HG03521 (cell line): ENCODE measurements around the gene PDGFC.

Source experiments
- ATAC-seq: cut with Tn5 transposase; IDR thresholded peaks from one replicate; pipeline ENCODE4 v1.9.1; 2021; ENCODE audit warnings: mild to moderate bottlenecking, moderate library complexity; ENCODE audit not compliant: unreplicated experiment

Gene PDGFC

DNA sequence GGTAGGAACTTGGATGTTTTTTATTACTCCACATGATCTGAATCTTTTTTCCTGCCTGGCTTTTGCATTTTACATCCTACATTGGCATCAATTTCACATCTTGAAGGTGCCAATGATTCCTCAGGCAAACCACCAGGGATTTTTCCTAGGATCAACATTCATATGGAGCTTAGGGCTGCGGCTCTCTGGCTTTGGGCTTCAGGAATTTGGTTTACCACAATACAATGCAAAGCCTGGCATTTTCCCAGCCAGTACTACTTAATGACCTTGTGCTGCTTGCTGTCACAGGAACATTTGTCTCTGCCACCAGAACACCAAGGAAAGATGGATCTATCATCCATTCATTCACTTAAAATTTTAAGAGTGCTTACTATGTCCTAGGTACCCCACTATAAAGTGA lies 180.7 kb downstream of the PDGFC start:
- no peak for ATAC-seq

GRCh38 chr4:156788782-156789181 lies 182.8 kb downstream of the PDGFC start:
- no peak for ATAC-seq

DNA sequence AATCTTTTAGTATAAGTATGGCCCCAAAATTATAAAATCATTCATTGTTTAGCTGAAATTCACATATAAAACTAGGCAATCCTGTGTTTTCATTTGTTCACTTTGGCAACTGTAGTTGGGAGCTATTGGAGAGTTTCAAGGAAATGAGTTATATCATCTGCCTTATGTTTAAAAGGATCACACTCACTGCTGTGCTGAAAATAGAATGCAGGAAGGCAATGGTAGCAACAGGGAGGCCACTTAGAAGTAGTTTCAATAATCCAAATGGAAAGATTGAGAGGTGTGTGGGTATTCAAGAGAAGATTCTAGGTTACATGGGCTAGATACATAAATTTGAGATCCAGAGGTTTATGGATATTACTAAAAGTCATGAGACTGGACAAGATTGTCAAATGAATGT lies 184.9 kb downstream of the PDGFC start:
- no peak for ATAC-seq

DNA sequence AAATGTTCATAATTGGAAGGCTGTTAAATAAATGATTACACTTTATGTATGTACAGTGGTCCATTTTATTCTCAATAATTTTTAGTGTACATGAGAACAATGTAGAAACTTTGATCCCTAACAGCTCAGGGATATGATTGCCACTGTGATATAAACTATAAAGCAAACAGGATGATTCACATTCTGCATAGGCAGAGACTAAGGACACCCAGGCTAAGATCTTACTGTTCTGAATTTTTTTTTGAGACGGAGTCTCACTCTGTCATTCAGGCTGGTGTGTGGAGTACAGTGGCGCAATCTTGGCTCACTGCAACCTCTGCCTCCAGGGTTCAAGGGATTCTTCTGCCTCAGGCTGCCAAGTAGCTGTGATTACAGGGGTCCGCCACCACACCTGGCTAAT lies 186.6 kb downstream of the PDGFC start:
- ATAC-seq, result no peak

DNA sequence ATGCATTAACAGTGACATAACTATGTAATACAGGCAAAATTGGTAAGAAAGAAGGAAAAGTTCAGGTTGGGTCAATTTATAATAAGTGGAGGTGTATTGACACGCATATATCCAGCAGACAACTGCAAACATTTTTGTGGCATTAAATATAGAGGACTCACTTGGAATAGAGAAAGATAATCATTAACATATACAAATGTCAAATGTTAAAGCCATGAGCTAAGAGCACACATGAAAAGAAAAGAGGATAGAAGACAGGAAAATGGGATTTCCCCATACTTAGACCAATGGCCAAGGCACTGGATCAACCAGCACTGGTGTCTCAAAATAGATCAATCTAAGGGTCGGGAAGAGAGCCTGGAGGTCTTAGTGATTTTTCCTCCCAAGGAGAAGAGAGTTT lies 187.6 kb downstream of the PDGFC start:
- no peak for ATAC-seq

GRCh38 chr4:156782491-156782890 lies 189.1 kb downstream of the PDGFC start:
- no peak for ATAC-seq

DNA sequence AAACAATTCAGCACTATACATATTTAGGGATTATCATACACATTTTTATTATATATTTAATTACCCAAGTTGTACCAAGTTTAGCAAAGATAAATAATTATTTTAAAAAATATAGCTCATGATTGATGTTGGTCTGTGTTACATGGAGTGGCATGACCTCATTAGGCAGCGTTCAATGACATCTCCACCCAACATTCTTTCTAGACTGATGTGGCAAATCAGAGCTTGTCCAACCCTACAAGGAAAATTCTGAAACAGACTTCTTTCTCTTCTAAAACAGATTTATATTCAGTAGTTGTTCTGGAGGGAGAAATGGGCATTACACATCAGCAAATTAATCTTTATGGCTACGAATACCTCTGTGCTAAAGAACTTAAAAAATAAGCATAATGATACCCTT lies 189.7 kb downstream of the PDGFC start:
- ATAC-seq, result no peak

GRCh38 chr4:156779774-156780173 lies 191.8 kb downstream of the PDGFC start:
- no peak for ATAC-seq

- ATAC-seq, result no peak
These were observed 192.6 kb downstream of the PDGFC start for GRCh38 chr4:156779042-156779441.

GRCh38 chr4:156778606-156779005 lies 193.0 kb downstream of the PDGFC start:
- ATAC-seq, result no peak

- no peak for ATAC-seq
These were observed 193.5 kb downstream of the PDGFC start for GRCh38 chr4:156778093-156778492.

DNA sequence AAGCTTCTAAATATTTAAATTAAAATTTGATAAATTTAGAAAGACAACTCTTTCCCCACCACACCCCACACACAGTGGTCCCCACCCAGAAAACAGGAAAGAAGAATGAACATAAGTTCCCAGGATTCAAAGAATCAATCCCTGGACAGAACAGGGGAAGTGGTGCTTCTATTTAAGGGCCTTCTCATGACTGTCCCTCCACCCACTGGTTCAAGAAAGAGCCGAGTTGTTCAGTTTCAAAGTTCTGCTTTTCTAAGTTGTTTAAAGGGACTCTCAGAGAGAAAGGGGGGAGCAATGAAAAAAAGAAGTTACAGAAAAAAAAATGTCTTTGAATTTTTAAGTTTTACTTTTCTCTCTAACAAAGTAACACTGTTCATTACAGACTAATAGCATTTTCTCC lies 195.8 kb downstream of the PDGFC start:
- ATAC-seq, result no peak

DNA sequence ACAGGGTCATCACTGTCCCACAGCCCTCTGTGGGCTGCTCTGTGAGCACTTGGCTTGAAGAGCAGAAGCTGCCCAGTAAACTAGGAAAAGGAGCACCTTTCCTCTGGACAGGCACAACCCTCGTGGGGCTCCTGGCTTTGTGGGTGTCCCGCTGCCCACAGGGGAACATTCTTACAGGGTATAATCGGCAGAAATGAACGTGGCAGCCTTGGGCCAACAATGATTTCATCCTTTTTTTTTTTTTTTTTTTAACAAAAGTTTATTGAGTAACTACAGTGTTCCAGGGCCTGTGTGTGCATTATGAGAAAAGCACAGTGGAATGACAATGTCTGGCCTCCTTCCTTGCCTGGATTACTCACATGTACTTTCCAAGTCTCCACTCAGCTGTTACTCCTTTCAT lies 197.2 kb downstream of the PDGFC start:
- no peak for ATAC-seq

- ATAC-seq, result no peak
These were observed 197.8 kb downstream of the PDGFC start for GRCh38 chr4:156773648-156774357.

GRCh38 chr4:156771171-156771837 lies 200.3 kb downstream of the PDGFC start:
- no peak for ATAC-seq

DNA sequence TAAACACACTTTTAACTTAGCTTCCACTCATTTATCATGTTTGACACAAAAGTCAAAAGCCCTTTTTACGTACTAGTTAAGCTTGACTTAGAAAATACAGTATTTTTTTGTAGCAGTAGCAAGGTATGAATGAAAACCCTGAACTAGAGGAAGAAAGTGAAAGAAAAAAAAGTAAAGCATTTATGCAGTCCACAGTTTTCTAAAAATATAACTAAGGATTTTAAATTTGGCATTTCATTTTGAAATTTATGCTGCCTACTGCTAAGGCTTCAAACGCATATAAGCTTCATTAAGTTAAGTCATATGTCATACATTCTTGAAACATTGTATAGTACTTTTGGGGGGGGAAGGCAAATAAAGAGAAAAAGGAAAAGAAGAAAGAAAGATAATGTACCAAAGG lies 201.5 kb downstream of the PDGFC start:
- ATAC-seq, result no peak

DNA sequence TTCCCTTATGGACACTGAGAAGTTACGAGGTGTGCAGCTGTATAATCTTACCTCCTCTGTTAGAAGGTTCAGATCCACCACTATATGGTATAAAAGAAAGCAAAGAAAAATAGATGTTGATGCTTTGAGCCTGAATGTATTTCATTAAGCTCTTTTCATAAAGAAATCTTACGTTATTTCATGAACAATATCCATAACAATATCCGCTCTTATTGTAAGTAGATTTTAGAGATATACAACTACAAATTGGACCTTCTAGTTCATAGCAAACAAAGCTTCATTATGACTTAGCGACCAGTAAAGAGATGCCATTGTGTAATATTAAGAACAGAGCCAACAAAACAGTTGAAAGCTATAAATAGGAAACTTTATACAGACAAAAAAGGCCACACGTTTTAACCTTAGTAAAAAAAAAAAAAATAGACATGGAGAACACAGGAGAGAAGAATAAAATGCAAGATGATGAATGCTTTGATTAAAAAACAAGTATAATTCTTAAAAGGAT lies 203.6 kb downstream of the PDGFC start:
- ATAC-seq, result no peak

- ATAC-seq, result no peak
These were observed 204.8 kb downstream of the PDGFC start for GRCh38 chr4:156766846-156767245.

DNA sequence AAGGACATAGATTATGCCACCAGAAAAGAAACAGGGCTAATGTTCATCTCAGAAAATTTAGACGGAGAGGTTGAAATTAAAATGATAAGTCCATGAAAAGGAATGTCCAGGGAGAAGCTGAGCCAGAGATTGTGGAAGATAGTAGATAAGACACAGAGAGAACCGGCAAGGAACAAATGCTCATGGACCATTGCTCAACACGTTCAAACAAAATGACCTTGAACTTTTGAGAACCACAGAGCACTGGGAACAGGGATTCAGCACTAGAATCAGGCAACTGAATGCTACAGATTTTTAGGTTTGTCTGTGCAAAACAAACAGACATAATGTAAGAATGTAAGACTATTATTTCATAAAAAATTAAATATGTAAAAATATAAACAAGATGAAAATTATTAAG lies 206.3 kb downstream of the PDGFC start:
- ATAC-seq, result no peak

DNA sequence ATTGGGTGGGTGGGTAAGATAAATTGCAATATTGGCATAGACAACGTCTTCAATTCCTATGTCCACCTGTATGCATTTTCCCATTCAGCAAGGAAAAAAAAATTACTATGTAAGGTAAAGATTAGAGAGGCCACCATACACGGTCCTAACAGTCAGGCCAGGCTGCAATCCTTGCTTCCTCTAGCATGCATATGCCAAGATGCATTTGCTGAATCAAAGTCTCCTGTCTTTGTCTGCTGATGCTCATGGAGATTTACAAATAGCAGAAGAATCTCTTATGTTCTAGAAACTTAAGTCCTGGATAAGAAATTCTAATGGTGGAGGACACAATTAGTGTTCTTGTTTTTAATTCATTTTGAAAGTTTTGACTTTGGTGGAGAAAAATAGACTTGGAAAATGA lies 206.8 kb downstream of the PDGFC start:
- no peak for ATAC-seq

DNA sequence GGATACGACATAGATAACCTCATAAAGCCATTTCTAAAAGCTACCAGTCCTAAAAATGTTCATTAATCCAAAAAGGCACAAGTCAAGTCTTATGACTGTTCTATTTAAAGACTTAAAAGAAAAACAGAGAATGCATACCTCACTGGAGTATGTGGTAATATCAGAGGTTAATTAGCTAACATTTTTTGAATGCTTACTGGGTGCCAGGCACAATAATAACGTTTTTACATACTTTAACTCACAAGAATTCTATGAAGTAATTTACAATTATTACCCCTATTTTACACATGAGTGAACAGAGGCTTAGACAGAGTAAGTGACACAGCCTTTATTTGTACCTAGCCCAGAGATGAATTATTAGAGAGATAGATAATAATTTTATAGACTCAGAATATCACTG lies 207.5 kb downstream of the PDGFC start:
- ATAC-seq, result no peak

DNA sequence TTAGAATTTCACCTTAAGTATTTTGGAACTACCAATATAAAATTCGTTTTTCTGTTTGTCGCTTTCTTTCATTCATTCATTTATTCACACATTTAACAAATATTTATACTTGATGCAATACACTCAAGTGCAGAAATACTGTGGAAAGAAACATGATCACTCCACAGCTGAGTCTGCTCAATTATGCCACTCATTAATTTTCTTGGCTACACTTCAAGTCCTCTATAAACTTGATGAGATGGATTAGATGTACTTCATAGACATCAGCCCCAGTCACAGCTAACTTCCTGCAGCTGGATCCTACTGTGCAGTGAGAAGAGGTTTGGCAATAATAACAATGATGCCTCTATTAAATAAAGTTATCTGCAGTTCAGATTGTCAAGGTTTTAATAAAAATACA lies 208.1 kb downstream of the PDGFC start:
- ATAC-seq, result no peak

DNA sequence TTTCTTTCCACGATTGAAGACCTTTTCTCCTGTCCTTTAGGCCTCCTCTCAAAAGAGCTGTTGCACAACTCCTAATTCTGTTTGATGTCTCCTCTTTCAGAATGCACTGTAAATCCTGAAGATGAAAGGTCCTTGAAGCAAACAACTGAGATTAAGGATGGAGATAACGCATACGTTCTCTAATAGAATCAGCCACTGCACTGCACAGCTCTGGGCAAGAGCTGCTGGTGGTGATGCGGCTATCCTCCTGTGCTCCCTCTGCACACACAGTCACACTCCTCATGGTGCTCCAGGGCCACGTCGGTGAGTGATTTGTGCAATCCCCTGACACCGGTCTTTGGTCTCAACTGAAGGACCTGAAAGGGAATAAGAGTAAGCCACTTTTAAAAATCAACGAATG lies 208.7 kb downstream of the PDGFC start:
- no peak for ATAC-seq
